Parathyroid adenoma (tissue), 2 donors: ENCODE results near the gene FRMD4A.

Experiments used
- H2AFZ ChIP-seq: fragments of 300-600 bp; sonication (generic); one replicate; pipeline ENCODE4 v1.7.0; 2017; ENCODE audit warnings: antibody characterized with exemption, mild to moderate bottlenecking
- H3K27ac ChIP-seq: fragments of 300-600 bp; sonication (generic); one replicate; pipeline ENCODE4 v1.7.0; 2017
- H3K27me3 ChIP-seq: fragments of 300-600 bp; sonication (generic); one replicate; pipeline ENCODE4 v1.7.0; 2017; ENCODE audit warnings: low read length; ENCODE audit not compliant: control insufficient read depth, insufficient read depth
- H3K36me3 ChIP-seq: fragments of 300-600 bp; sonication (generic); one replicate; pipeline ENCODE4 v1.7.0; 2017; ENCODE audit warnings: low read length; ENCODE audit not compliant: control insufficient read depth, insufficient read depth
- H3K4me1 ChIP-seq: fragments of 300-600 bp; sonication (generic); one replicate; pipeline ENCODE4 v1.7.0; 2017; ENCODE audit warnings: control low read depth
- H3K4me2 ChIP-seq: fragments of 300-600 bp; sonication (generic); one replicate; pipeline ENCODE4 v1.7.0; 2017; ENCODE audit warnings: low read length
- H3K4me3 ChIP-seq: fragments of 300-600 bp; sonication (generic); one replicate; pipeline ENCODE4 v1.7.0; 2017; ENCODE audit warnings: low read depth, low read length
- H3K79me2 ChIP-seq: fragments of 300-600 bp; sonication (generic); one replicate; pipeline ENCODE4 v1.7.0; 2017; ENCODE audit warnings: control low read depth
- H3K9ac ChIP-seq: fragments of 300-600 bp; sonication (generic); one replicate; pipeline ENCODE4 v1.7.0; 2017; ENCODE audit warnings: mild to moderate bottlenecking
- H3K9me3 ChIP-seq: fragments of 300-600 bp; sonication (generic); one replicate; pipeline ENCODE4 v1.7.0; 2017; ENCODE audit warnings: low read length; ENCODE audit not compliant: control insufficient read depth
- TF ChIP-seq, protein P1 (sequence below): fragments of 300-600 bp; sonication (generic); IDR thresholded peaks from one replicate; pipeline ENCODE4 v1.7.0; 2017; ENCODE audit warnings: antibody characterized with exemption, mild to moderate bottlenecking
- donor health status: primary hyperparathyroidism.

The FRMD4A gene

DNA sequence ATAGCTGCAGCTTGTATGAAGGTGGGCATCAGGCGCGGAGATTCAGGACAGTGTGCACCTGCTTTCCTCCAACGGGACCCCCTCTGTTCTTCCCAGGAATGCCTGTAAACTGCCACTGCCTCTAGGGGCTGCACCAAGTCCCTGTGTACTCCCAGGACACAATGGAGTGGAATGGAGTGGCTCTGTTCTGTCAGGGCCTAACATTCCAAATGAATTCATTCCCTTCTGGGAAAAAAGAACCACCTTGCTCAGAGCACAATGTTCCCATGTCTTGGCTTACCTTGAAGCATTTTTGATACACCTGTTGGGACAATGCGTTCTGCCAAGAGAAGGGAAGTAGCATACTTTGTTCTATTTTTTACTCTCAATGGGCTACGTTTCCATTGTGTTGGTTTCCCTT, 339.4 kb downstream of the FRMD4A start:
- Histone ChIP-seq H3K4me2 (no peak overlapping the region), H3K36me3 (no peaks in the 10 kb centered on the region), H3K79me2 (no peaks in the 10 kb centered on the region), H3K27ac (peak overlapping the region; percentile 73), H3K9ac (no peak overlapping the region), H3K27me3 (no peaks in the 10 kb centered on the region), H3K4me1 (no peaks in the 10 kb centered on the region), H3K9me3 (no peaks in the 10 kb centered on the region), H3K4me3 (no peak overlapping the region), H2AFZ (no peak overlapping the region)
- TF ChIP-seq, protein P1, sequence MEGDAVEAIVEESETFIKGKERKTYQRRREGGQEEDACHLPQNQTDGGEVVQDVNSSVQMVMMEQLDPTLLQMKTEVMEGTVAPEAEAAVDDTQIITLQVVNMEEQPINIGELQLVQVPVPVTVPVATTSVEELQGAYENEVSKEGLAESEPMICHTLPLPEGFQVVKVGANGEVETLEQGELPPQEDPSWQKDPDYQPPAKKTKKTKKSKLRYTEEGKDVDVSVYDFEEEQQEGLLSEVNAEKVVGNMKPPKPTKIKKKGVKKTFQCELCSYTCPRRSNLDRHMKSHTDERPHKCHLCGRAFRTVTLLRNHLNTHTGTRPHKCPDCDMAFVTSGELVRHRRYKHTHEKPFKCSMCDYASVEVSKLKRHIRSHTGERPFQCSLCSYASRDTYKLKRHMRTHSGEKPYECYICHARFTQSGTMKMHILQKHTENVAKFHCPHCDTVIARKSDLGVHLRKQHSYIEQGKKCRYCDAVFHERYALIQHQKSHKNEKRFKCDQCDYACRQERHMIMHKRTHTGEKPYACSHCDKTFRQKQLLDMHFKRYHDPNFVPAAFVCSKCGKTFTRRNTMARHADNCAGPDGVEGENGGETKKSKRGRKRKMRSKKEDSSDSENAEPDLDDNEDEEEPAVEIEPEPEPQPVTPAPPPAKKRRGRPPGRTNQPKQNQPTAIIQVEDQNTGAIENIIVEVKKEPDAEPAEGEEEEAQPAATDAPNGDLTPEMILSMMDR, result no peak

DNA sequence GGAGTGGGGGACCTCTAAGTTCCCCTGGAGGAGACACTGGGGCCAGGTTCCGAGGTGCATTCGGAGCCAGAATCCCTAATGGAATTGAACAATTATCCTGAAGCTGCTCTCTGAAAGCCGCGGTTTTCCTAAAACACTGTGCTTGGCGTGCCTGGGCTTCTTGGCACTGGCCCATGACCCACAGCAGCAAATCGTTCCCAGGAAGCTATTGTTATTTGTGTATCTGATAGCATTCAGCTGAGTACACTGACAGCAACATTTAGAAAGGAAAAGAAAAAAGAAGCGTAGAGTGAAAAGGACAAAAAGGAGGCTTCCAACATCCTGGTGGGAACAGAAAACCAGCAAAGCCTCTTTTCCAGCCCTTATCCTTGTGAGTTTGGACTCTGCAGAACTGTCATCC, 339.8 kb downstream of the FRMD4A start:
- no peaks in the 10 kb centered on the region for H3K9me3 ChIP-seq
- H3K36me3 ChIP-seq, result no peaks in the 10 kb centered on the region
- H3K9ac ChIP-seq, result no peak overlapping the region
- no peak overlapping the region for H3K4me3 ChIP-seq
- H3K27me3 ChIP-seq, result no peaks in the 10 kb centered on the region
- no peaks in the 10 kb centered on the region for H3K4me1 ChIP-seq
- peak overlapping the region; percentile 73 for H3K27ac ChIP-seq
- no peak overlapping the region for H3K4me2 ChIP-seq
- TF ChIP-seq, protein P1, result no peak
- no peak overlapping the region for H2AFZ ChIP-seq
- H3K79me2 ChIP-seq, result no peaks in the 10 kb centered on the region

DNA sequence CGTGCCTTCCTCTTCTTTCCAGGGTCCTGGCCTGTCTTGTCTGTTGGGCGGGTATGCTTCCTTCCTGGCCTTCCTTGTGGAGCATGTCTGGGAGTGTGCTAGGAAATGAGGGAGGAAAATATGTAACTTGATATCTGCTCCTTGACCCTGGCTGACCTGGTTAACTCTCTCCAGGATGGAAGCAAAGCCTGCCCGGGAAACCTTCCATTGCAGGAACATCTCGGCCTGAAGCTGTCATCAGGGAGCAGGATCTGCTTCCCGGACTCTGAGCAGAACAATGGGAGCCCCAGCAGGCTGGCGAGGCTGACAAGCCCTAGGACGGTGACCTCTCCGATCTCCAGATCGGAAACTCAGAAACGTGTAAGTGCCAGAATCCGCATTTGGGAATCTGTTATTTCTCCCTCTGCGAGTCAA, 340.3 kb downstream of the FRMD4A start:
- Histone ChIP-seq H3K36me3 (no peaks in the 10 kb centered on the region), H3K4me3 (no peak overlapping the region), H3K9ac (no peak overlapping the region), H3K27me3 (no peaks in the 10 kb centered on the region), H3K4me2 (no peak overlapping the region), H3K27ac (peak overlapping the region; percentile 73), H2AFZ (no peak overlapping the region), H3K4me1 (no peaks in the 10 kb centered on the region), H3K79me2 (no peaks in the 10 kb centered on the region), H3K9me3 (no peaks in the 10 kb centered on the region)
- TF ChIP-seq, protein P1, result no peak

DNA sequence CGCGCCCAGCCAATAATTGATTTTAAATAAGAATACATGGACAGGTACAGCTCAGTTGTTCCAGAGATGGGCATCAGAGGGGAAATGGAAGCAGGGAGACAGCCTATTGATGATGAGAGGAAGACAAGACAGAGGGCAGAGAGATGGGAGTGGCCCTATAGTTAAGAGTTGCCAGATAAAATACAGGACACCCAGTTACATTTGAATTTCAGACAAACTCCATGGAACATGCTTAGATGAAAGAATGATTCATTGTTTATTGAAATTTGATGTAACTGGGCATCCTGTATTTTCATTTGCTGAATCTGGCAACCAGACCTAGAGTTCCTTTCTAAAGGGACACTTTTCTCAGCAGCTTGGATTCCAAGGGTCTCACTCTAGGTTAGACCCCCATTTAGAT, 341.1 kb downstream of the FRMD4A start:
- Histone ChIP-seq H3K36me3 (no peaks in the 10 kb centered on the region), H3K27me3 (no peaks in the 10 kb centered on the region), H3K27ac (peak overlapping the region; percentile 73), H3K4me2 (no peak overlapping the region), H3K4me1 (no peaks in the 10 kb centered on the region), H3K4me3 (no peak overlapping the region), H2AFZ (no peak overlapping the region), H3K9ac (no peak overlapping the region), H3K9me3 (no peaks in the 10 kb centered on the region), H3K79me2 (no peaks in the 10 kb centered on the region)
- TF ChIP-seq, protein P1, result no peak

DNA sequence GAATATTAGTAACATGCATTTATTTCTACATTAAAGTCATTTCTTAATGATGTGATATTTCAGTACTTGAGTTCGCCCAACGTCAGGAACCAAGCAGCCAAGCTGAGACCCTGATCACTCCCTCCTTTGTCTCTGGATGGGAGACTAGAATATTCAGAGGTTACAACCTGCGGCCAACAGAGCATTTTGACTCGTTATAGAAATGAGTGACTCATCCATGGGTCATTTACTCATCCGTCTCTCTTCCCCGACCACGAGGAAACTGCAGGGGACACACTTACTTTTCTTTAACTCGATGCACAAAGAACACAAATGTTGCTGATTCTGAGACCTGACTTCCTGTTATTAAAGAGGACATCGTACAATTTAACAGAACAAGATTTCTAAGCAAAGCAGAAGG, 343.3 kb downstream of the FRMD4A start:
- Histone ChIP-seq H3K4me2 (no peak overlapping the region), H3K27me3 (no peaks in the 10 kb centered on the region), H3K27ac (no peak overlapping the region), H3K36me3 (no peaks in the 10 kb centered on the region), H3K4me1 (no peaks in the 10 kb centered on the region), H3K9ac (no peak overlapping the region), H3K79me2 (no peaks in the 10 kb centered on the region), H3K4me3 (no peak overlapping the region), H2AFZ (no peak overlapping the region), H3K9me3 (no peaks in the 10 kb centered on the region)
- TF ChIP-seq, protein P1, result no peak
